ENCODE data around the gene VEGFC.

The VEGFC gene

GRCh38 chr4:176636292-176636691, 156.4 kb downstream of the VEGFC start:
- H3K27ac ChIP-seq (ENCODE audit: low read depth, low read length): no peak overlapping the region
- no peaks in the 10 kb centered on the region for H3K4me1 ChIP-seq (ENCODE audit: control insufficient read depth in 1 of 2, insufficient read depth in 2 of 2, low read length in 2 of 2)
- H3K9ac ChIP-seq (ENCODE audit: low read depth in 1 of 2, low read length in 2 of 2): no peak overlapping the region
- no peaks in the 10 kb centered on the region for H3K36me3 ChIP-seq (ENCODE audit: control insufficient read depth in 1 of 2, insufficient read depth in 2 of 2, low read length in 2 of 2)
- no peaks in the 10 kb centered on the region for H3K27me3 ChIP-seq (ENCODE audit: control insufficient read depth in 1 of 2, insufficient read depth in 2 of 2, low read length in 2 of 2)
- no peaks in the 10 kb centered on the region for H3K9me3 ChIP-seq (ENCODE audit: control insufficient read depth in 1 of 2, low read length in 2 of 2)
- H3K4me3 ChIP-seq (ENCODE audit: low read depth in 1 of 2, low read length in 2 of 2): no peak overlapping the region

GRCh38 chr4:176635372-176636261, 157.1 kb downstream of the VEGFC start:
- Histone ChIP-seq H3K27ac (ENCODE audit: low read depth, low read length) (no peak overlapping the region), H3K4me3 (ENCODE audit: low read depth in 1 of 2, low read length in 2 of 2) (no peak overlapping the region)

More at GRCh38 chr4:176635372-176636261, 157.1 kb downstream of the VEGFC start:
- Histone ChIP-seq H3K9me3 (ENCODE audit: control insufficient read depth in 1 of 2, low read length in 2 of 2) (no peaks in the 10 kb centered on the region), H3K4me1 (ENCODE audit: control insufficient read depth in 1 of 2, insufficient read depth in 2 of 2, low read length in 2 of 2) (no peaks in the 10 kb centered on the region), H3K27me3 (ENCODE audit: control insufficient read depth in 1 of 2, insufficient read depth in 2 of 2, low read length in 2 of 2) (no peaks in the 10 kb centered on the region), H3K9ac (ENCODE audit: low read depth in 1 of 2, low read length in 2 of 2) (no peak overlapping the region), H3K36me3 (ENCODE audit: control insufficient read depth in 1 of 2, insufficient read depth in 2 of 2, low read length in 2 of 2) (no peaks in the 10 kb centered on the region)
